HTR-8/SVneo (cell line): Measurements from ENCODE around the gene FADD.
"Not testable (repeated sequence)": the region's sequence is repeated elsewhere in the genome, so short reads cannot be mapped to it uniquely, and the experiment has no call there.

Experiments used
- DNase-seq: peaks from one replicate; pipeline ENCODE4 v3.0.0; 2011; ENCODE audit warnings: low spot score, mixed read lengths; ENCODE audit not compliant: insufficient read length
- FAIRE-seq: peaks from 2 replicates; lab custom pipeline; 2011; peaks lifted over from hg19 to GRCh38; lab: Jason Lieb, UNC

Gene FADD

GRCh38 chr11:70201882-70202861 is 924 bp upstream of the FADD start:
- DNase-seq, result no peak
- FAIRE-seq, result no peak

- FAIRE-seq, result no peak
- peak; percentile 72 for DNase-seq
These were observed 812 bp downstream of the FADD start for GRCh38 chr11:70203751-70204465.

GRCh38 chr11:70204466-70204799 is 1.3 kb downstream of the FADD start:
- FAIRE-seq, result no peak
- DNase-seq, result no peak

- DNase-seq, result no peak
- no peak for FAIRE-seq
These were observed 2.1 kb downstream of the FADD start for GRCh38 chr11:70205049-70205725.

- FAIRE-seq (no peak), DNase-seq (no peak)
These were observed 2.7 kb downstream of the FADD start for GRCh38 chr11:70205766-70206165.

GRCh38 chr11:70206226-70206981 is 3.3 kb downstream of the FADD start:
- no peak for FAIRE-seq

GRCh38 chr11:70206982-70207376 is 3.9 kb downstream of the FADD start:
- DNase-seq, result no peak
- FAIRE-seq, result no peak

More at GRCh38 chr11:70206226-70206981, 3.3 kb downstream of the FADD start:
- no peak for DNase-seq

- DNase-seq (no peak), FAIRE-seq (no peak)
These were observed 4.5 kb downstream of the FADD start for GRCh38 chr11:70207531-70208131.

GRCh38 chr11:70209391-70209912 is 6.4 kb downstream of the FADD start:
- FAIRE-seq (no peak), DNase-seq (no peak)

GRCh38 chr11:70210051-70210501 is 7.0 kb downstream of the FADD start:
- DNase-seq (no peak), FAIRE-seq (no peak)

GRCh38 chr11:70210530-70210929 is 7.4 kb downstream of the FADD start:
- DNase-seq, result no peak
- no peak for FAIRE-seq

- DNase-seq, result no peak
- FAIRE-seq, result no peak
These were observed 9.2 kb downstream of the FADD start for GRCh38 chr11:70212227-70212811.

- not testable (repeated sequence) for DNase-seq, FAIRE-seq
These were observed 14.3 kb downstream of the FADD start for GRCh38 chr11:70217388-70217787.

- not testable (repeated sequence) for FAIRE-seq, DNase-seq
These were observed 15.0 kb downstream of the FADD start for GRCh38 chr11:70218076-70218475.

GRCh38 chr11:70220136-70220535 is 17.0 kb downstream of the FADD start:
- no peak for DNase-seq
- FAIRE-seq, result no peak

- FAIRE-seq (no peak), DNase-seq (no peak)
These were observed 17.8 kb downstream of the FADD start for GRCh38 chr11:70220920-70221319.

- no peak for DNase-seq
- no peak for FAIRE-seq
These were observed 22.6 kb downstream of the FADD start for GRCh38 chr11:70225681-70226177.

GRCh38 chr11:70226183-70226582 is 23.1 kb downstream of the FADD start:
- DNase-seq (no peak), FAIRE-seq (no peak)

- DNase-seq, result no peak
- no peak for FAIRE-seq
These were observed 23.9 kb downstream of the FADD start for GRCh38 chr11:70226967-70227366.
